Neuron (in vitro differentiated cells): Measurements from ENCODE around the gene MKLN1.
"Not testable (repeated sequence)": the region's sequence is repeated elsewhere in the genome, so short reads cannot be mapped to it uniquely, and the experiment has no call there.

Source experiments
- H2AFZ ChIP-seq: one replicate; pipeline ENCODE4 v1.6.1; 2013; ENCODE audit warnings: low read depth, mild to moderate bottlenecking, inconsistent platforms, low read length, moderate library complexity
- H3K27me3 ChIP-seq: one replicate; pipeline ENCODE4 v1.6.1; 2013; ENCODE audit warnings: low read length; ENCODE audit not compliant: insufficient read depth
- H3K36me3 ChIP-seq: one replicate; pipeline ENCODE4 v1.6.1; 2013; ENCODE audit warnings: low read length; ENCODE audit not compliant: insufficient read depth
- H3K4me1 ChIP-seq: one replicate; pipeline ENCODE4 v1.6.1; 2013; ENCODE audit warnings: low read length; ENCODE audit not compliant: insufficient read depth
- H3K4me3 ChIP-seq: 2 replicates; pipeline ENCODE4 v1.5.1; 2013; ENCODE audit warnings: mild to moderate bottlenecking, low read length, moderate library complexity
- H3K9me3 ChIP-seq: one replicate; pipeline ENCODE4 v1.6.1; 2013; ENCODE audit warnings: low read length

The MKLN1 gene

DNA sequence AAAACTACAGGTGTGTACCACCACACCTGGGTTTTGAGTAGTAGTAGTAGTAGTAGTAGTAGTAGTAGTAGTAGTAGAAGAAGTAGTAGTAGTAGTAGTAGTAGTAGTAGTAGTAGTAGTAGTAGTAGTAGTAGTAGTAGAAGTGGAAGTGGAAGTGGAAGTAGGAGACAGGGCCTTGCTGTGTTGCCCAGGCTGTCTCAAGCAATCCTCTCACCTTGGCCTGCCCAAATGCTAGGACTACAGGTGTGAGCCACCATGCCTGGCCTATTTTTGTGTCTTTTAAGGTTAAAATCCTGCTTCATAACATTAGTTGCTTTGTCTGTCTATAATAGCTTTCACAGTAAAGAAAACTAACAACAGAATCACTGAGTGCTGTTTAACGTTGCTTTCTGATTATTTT lies 117.0 kb downstream of the MKLN1 start:
- peaks cover 11% of the 10 kb centered on the region for H3K9me3 ChIP-seq
- H3K4me1 ChIP-seq, result no peaks in the 10 kb centered on the region
- peaks cover 50% of the 10 kb centered on the region for H3K36me3 ChIP-seq
- H3K4me3 ChIP-seq, result no peak overlapping the region
- no peaks in the 10 kb centered on the region for H3K27me3 ChIP-seq
- no peak overlapping the region for H2AFZ ChIP-seq

DNA sequence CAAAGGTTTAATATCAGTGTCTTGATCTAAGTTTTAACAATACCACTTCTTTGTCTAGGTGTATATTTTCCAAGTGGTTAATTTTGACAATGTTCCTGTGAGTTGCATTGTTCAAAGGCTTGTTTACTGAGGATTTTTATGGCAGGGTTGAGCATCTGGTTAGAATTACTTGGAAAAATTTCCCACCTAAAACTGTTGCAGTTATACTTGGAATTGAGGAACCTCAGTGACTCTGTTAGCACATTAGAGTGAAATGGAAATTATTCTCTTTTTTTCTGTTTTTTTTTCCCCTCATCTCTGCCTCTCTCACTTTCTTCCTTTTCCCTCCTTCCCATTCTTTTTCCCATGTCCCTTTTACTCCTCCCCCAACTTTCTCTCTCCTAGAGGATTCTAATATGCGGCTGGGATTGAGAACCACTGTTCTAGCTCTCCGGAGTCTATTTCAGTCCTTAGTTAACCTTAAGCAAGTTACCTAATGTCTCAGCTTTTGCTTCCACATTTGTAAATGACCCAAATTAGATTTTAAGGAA lies 121.8 kb downstream of the MKLN1 start:
- no peaks in the 10 kb centered on the region for H3K9me3 ChIP-seq
- H3K36me3 ChIP-seq, result peaks cover 45% of the 10 kb centered on the region
- H3K4me3 ChIP-seq, result no peak overlapping the region
- H3K4me1 ChIP-seq, result no peaks in the 10 kb centered on the region
- no peaks in the 10 kb centered on the region for H3K27me3 ChIP-seq
- no peak overlapping the region for H2AFZ ChIP-seq

DNA sequence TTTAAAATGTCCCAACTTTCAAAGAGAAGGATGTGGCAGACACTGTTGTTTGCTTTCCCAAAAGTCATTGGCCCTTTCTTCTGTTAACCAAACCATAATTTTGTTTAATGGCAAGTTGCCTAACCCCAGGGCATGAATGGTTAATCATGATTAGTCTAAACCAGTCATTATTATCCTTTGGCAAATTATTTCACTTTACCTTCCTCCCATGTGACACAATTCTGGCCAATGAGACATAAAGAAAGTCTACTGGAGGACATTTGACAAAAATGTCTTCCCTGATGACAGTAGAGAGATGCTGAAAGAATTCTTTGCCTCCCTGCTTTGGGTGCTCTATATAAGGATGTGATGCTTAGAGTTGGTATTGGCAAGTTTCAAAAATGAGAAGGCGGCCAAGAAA lies 126.8 kb downstream of the MKLN1 start:
- peaks cover 23% of the 10 kb centered on the region for H3K36me3 ChIP-seq
- H3K4me1 ChIP-seq, result no peaks in the 10 kb centered on the region
- no peaks in the 10 kb centered on the region for H3K9me3 ChIP-seq
- no peak overlapping the region for H3K4me3 ChIP-seq
- H3K27me3 ChIP-seq, result no peaks in the 10 kb centered on the region
- no peak overlapping the region for H2AFZ ChIP-seq

DNA sequence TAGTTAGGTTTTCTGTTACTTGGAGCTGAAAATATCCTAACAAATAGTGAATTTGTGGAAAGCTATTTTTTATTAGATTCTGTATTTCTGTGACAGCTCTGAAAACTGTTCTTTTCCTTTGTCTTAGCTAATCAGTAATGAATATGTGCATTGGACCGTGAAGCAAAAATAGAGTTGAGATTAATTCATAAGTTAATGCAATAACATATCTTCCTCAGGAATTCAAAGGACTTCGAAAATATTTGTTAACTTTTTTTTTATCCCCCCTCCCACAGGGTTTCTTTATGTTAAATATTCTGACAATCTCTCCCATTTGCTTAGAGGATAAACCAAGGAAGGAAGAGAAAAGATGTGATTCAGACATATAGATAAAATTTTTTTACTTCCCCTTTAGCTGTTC lies 127.3 kb downstream of the MKLN1 start:
- Histone ChIP-seq H3K36me3 (peaks cover 18% of the 10 kb centered on the region), H3K4me3 (no peak overlapping the region), H2AFZ (no peak overlapping the region), H3K4me1 (no peaks in the 10 kb centered on the region), H3K27me3 (no peaks in the 10 kb centered on the region), H3K9me3 (no peaks in the 10 kb centered on the region)

DNA sequence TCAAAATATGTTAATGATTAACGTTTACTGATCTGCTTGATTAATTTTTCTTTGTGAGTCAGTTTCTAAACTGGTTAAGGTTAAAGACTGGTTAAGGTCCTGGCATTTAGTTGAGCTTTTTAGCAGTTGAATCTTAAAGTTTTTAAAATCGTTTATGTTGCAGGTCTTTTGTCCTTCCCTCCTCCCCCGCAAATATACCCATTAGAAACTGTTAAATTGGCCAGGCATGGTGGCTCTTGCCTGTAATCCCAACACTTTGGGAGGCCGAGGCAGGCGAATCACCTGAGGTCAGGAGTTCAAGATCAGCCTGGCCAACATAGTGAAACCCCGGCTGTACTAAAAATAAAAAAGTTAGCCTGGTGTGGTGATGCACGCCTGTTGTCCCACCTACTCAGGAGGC lies 127.9 kb downstream of the MKLN1 start:
- Histone ChIP-seq H3K4me3 (no peak overlapping the region), H3K4me1 (no peaks in the 10 kb centered on the region), H3K36me3 (peaks cover 21% of the 10 kb centered on the region), H3K27me3 (no peaks in the 10 kb centered on the region), H2AFZ (no peak overlapping the region), H3K9me3 (no peaks in the 10 kb centered on the region)

DNA sequence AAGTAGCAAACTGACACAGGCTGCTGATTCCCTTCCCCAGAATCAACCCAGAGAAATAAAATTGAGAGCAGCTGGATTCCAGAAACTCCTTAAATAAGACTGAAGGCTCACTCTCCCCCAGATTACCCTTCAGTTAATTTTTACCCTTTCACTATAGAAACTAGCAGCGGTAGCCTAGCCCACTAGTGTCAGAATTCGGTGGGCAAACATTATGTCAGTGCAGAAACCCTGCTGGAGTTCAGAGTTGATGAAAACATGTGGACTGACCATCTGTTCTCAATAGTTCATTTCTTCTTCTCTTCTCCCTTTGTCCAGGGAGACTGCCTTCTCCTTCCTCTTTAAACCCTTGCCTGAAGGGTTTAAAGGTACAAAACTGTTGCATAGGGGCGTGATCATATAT lies 128.7 kb downstream of the MKLN1 start:
- H2AFZ ChIP-seq, result no peak overlapping the region
- H3K4me3 ChIP-seq, result no peak overlapping the region
- H3K9me3 ChIP-seq, result no peaks in the 10 kb centered on the region
- H3K36me3 ChIP-seq, result peaks cover 25% of the 10 kb centered on the region
- no peaks in the 10 kb centered on the region for H3K27me3 ChIP-seq
- H3K4me1 ChIP-seq, result no peaks in the 10 kb centered on the region

DNA sequence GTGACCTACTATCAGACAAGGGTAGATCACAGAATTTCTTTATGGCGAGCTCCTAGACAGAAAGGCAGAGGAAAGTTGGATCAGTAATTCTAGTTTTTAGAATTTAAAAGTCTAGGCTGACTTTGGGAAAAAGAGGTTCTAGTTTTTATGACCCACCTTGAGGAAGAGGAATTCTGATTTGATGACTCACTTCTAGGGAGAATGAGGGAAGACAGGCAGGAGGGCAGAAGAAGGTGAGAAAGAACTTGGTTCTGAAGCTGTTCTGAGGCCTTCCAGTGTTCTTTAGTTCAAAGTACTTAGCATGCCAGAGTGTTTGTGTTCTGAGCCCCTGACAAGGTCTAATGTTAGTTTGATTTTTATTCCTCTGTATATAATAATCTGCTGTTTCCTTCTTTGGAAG lies 131.6 kb downstream of the MKLN1 start:
- Histone ChIP-seq H3K9me3 (no peaks in the 10 kb centered on the region), H3K4me3 (no peak overlapping the region), H3K27me3 (no peaks in the 10 kb centered on the region), H3K36me3 (peaks cover 37% of the 10 kb centered on the region), H3K4me1 (no peaks in the 10 kb centered on the region), H2AFZ (no peak overlapping the region)

DNA sequence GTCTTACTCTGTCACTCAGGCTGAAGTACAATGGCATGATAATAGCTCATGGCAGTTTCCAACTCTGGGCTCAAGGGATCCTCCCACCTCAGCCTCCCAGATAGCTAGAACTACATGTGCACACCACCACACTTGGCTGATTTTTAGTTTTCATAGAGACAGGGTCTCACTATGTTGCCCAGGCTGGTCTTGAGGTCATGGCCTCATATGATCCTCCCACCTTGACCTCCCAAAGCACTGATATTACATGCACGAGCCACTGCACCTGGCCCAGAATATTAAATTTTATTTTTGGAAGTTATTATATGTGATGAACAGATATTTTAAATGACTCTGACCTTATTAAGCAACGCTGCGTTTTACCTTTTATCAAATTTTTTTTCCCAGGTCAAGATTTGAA lies 134.4 kb downstream of the MKLN1 start:
- Histone ChIP-seq H3K27me3 (no peaks in the 10 kb centered on the region), H3K4me1 (no peaks in the 10 kb centered on the region), H3K9me3 (no peaks in the 10 kb centered on the region), H2AFZ (no peak overlapping the region), H3K4me3 (no peak overlapping the region), H3K36me3 (peaks cover 52% of the 10 kb centered on the region)

DNA sequence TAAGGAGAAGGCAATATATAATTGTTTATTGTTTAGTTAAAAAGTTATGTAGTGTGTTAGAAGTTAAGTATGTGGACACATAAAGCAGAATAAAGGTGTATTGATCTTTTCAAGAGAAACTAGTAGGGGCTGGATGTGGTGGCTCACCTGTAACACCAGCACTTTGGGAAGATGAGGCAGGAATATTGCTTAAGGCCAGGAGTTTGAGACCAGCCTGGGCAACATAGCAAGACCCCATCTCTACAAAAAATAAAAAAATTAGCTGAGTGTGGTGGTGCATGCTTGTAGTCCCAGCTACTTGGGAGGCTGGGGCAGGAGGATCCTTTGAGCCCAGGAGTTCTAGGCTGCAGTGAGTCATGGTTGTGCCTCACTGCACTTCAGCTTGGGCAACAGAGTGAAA lies 135.0 kb downstream of the MKLN1 start:
- H2AFZ ChIP-seq, H3K4me3 ChIP-seq, H3K9me3 ChIP-seq, H3K4me1 ChIP-seq, H3K27me3 ChIP-seq: not testable (repeated sequence)
- peaks cover 55% of the 10 kb centered on the region for H3K36me3 ChIP-seq

DNA sequence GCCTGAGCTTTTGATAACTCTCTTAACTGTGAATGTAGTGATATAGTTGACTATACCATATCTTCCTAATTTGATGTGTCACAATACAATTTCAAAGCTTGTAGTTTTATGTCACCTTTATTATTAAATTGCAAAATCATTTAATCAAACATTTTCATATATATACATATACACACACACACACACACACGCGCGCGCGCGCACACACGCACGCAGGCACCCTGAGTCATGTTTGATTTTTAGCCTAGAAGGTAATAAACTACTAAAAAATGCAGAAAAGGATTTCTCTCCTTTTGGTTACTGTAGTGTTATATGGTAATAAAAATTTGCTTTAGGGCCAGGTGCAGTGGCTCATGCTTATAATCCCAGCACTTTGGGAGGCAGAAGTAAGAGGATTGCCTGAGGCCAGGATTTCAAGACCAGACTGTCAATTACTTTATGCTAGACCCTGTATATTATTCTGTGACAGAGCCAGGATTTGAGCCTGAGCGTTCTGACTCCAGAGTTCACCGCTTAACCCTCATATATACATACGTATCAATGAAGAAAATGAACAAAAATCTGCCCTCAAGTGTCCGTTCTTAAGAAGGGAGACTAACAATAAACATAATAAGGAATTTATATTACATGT lies 139.2 kb downstream of the MKLN1 start:
- Histone ChIP-seq H3K36me3 (peaks cover 80% of the 10 kb centered on the region), H3K9me3 (no peaks in the 10 kb centered on the region), H3K4me1 (no peaks in the 10 kb centered on the region), H2AFZ (no peak overlapping the region), H3K4me3 (no peak overlapping the region), H3K27me3 (no peaks in the 10 kb centered on the region)

DNA sequence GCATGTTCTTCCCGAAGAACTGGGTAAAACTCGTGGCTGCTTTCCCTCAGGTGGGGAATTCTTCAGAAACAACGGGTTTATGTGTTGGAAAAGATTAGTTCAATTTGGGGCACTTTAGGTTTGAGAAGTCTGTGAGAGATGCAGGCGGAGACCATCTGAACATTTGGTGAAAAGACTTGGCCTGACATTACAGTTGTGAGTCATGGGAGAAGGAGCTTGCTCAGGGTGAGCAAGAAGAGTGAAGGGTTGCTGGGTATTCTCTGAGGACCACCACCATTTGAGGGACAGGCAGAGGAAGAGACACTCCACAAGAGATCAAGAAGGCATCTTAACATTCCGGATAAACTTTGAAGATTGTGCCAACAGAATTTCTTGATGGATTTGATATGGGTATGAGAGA lies 140.1 kb downstream of the MKLN1 start:
- no peaks in the 10 kb centered on the region for H3K4me1 ChIP-seq
- H3K36me3 ChIP-seq, result peaks cover 80% of the 10 kb centered on the region

DNA sequence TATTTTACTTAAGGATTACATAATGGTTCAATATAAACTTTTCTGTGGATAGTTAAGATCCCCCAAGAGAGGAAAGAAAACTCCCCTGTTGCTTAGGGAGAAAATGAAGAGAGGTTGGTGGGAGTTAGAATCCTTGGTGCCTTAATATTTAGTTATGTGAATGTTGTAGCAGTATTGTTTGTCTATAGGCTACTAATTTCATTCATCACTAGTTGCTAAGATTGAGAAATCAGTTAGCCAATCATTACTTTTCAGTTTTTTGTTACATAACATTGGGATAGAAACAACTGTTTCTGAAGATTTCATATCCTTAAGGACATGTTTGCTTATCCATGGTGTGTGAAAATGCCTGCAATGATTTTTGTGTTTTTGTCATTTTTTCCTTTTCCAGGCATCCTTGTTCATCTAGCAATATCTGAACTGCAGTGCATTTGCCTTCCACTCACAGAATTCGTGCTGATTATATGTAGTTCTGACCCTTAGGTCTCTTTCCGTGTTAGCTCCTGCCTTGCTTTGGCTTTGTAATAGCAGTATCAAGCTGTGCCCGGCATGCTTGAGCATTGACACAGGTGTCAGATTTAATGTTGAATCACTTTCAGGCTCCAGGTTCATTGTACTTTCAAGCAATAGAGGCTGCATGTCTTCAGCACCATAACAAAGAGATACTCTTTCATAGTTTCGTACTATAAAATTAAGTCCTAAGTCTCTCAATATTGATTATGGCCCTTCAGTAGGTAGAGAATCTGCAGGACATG lies 143.8 kb downstream of the MKLN1 start:
- H3K27me3 ChIP-seq, result no peaks in the 10 kb centered on the region
- H3K36me3 ChIP-seq, result peaks cover 70% of the 10 kb centered on the region
- no peaks in the 10 kb centered on the region for H3K4me1 ChIP-seq
- H3K9me3 ChIP-seq, result peaks cover 3% of the 10 kb centered on the region
- no peak overlapping the region for H3K4me3 ChIP-seq
- no peak overlapping the region for H2AFZ ChIP-seq

More for the DNA sequence above, 140.1 kb downstream of the MKLN1 start:
- Histone ChIP-seq H2AFZ (no peak overlapping the region), H3K4me3 (no peak overlapping the region), H3K27me3 (no peaks in the 10 kb centered on the region), H3K9me3 (no peaks in the 10 kb centered on the region)

DNA sequence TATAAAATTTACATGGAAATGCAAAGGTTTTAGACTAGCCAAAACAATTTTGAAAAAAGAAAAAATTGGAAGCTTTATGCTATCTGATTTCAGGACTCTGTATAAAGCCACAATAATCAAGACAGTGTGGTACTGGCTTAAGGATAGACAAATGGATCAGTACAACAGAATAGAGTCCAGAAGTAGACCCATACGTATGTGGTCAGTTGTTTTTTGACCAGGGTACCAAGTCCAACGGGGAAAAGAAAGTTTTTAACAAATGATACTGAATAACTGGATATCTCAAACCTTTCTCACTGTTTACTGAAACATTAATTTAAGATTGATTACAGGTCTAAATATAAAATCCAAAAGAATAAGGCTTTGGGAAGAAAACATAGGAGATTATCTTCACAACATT lies 149.1 kb downstream of the MKLN1 start:
- no peak overlapping the region for H3K4me3 ChIP-seq
- H3K9me3 ChIP-seq, result peaks cover 3% of the 10 kb centered on the region
- H3K4me1 ChIP-seq, result no peaks in the 10 kb centered on the region
- H2AFZ ChIP-seq, result no peak overlapping the region
- no peaks in the 10 kb centered on the region for H3K27me3 ChIP-seq
- H3K36me3 ChIP-seq, result peaks cover 33% of the 10 kb centered on the region
